BE2C (cell line): ENCODE results near the gene IRF5.
"Not testable (repeated sequence)": the region's sequence is repeated elsewhere in the genome, so short reads cannot be mapped to it uniquely, and the experiment has no call there.

Experiments used
- DNase-seq: peaks from one replicate; pipeline ENCODE4 v3.0.0-alpha.2; 2020
- H3K27me3 ChIP-seq: fragments of 250-450 bp; sonication (Bioruptor Pico); 2 replicates; pipeline ENCODE4 v1.5.1; 2020; ENCODE audit warnings: mild to moderate bottlenecking
- H3K36me3 ChIP-seq: fragments of 250-450 bp; sonication (Bioruptor Pico); 2 replicates; pipeline ENCODE4 v1.5.1; 2020; ENCODE audit warnings: mild to moderate bottlenecking
- H3K4me1 ChIP-seq: fragments of 250-450 bp; sonication (Bioruptor Pico); 2 replicates; pipeline ENCODE4 v1.5.1; 2020
- H3K4me3 ChIP-seq: 2 replicates; pipeline ENCODE4 v1.5.1; 2011; ENCODE audit warnings: low read depth, low read length
- H3K9me3 ChIP-seq: fragments of 250-450 bp; sonication (Bioruptor Pico); 2 replicates; pipeline ENCODE4 v1.5.1; 2020
- CTCF ChIP-seq: IDR thresholded peaks from 2 replicates; pipeline ENCODE4 v1.5.1; 2012; ENCODE audit warnings: mild to moderate bottlenecking, low read depth, low read length

The IRF5 gene

GRCh38 chr7:128940494-128941322, 3.0 kb downstream of the IRF5 start:
- no peak for DNase-seq
- no peaks in the 10 kb centered on the region for H3K4me1 ChIP-seq
- H3K9me3 ChIP-seq: no peaks in the 10 kb centered on the region
- TF ChIP-seq CTCF: no peak
- no peak overlapping the region for H3K4me3 ChIP-seq
- H3K27me3 ChIP-seq: peaks cover 27% of the 10 kb centered on the region
- no peaks in the 10 kb centered on the region for H3K36me3 ChIP-seq

- Histone ChIP-seq H3K4me3 (no peak overlapping the region), H3K4me1 (no peaks in the 10 kb centered on the region), H3K9me3 (no peaks in the 10 kb centered on the region), H3K36me3 (no peaks in the 10 kb centered on the region), H3K27me3 (peaks cover 26% of the 10 kb centered on the region)
- DNase-seq: no peak
- no peak for TF ChIP-seq CTCF
Measured at GRCh38 chr7:128941323-128941890, 3.7 kb downstream of the IRF5 start.

- Histone ChIP-seq H3K4me3 (no peak overlapping the region), H3K36me3 (no peaks in the 10 kb centered on the region), H3K27me3 (peaks cover 20% of the 10 kb centered on the region), H3K9me3 (no peaks in the 10 kb centered on the region), H3K4me1 (no peaks in the 10 kb centered on the region)
- no peak for DNase-seq
- TF ChIP-seq CTCF: no peak
Measured at GRCh38 chr7:128941946-128942526, 4.3 kb downstream of the IRF5 start.

- H3K27me3 ChIP-seq, DNase-seq, H3K36me3 ChIP-seq, H3K9me3 ChIP-seq, H3K4me1 ChIP-seq, H3K4me3 ChIP-seq: not testable (repeated sequence)
Measured at GRCh38 chr7:128943251-128943650, 5.5 kb downstream of the IRF5 start.

GRCh38 chr7:128944487-128945236, 6.9 kb downstream of the IRF5 start:
- no peak for DNase-seq
- Histone ChIP-seq H3K9me3 (no peaks in the 10 kb centered on the region), H3K36me3 (no peaks in the 10 kb centered on the region), H3K27me3 (no peaks in the 10 kb centered on the region), H3K4me3 (no peak overlapping the region), H3K4me1 (no peaks in the 10 kb centered on the region)
- no peak for TF ChIP-seq CTCF

- no peak for DNase-seq
Measured at GRCh38 chr7:128945668-128946366, 8.1 kb downstream of the IRF5 start.

More at GRCh38 chr7:128945668-128946366, 8.1 kb downstream of the IRF5 start:
- Histone ChIP-seq H3K27me3 (no peaks in the 10 kb centered on the region), H3K4me3 (no peak overlapping the region), H3K36me3 (no peaks in the 10 kb centered on the region; the same call in 1 of the 2 replicates), H3K9me3 (no peaks in the 10 kb centered on the region), H3K4me1 (no peaks in the 10 kb centered on the region; the same call in 1 of the 2 replicates)
- TF ChIP-seq CTCF: no peak
